Measurements from ENCODE around the gene ST6GALNAC2.
A peak's percentile ranks its signal among the peaks of the same experiment; 100 is the strongest.
"Not testable (repeated sequence)": the region's sequence is repeated elsewhere in the genome, so short reads cannot be mapped to it uniquely, and the experiment has no call there.

The ST6GALNAC2 gene

DNA sequence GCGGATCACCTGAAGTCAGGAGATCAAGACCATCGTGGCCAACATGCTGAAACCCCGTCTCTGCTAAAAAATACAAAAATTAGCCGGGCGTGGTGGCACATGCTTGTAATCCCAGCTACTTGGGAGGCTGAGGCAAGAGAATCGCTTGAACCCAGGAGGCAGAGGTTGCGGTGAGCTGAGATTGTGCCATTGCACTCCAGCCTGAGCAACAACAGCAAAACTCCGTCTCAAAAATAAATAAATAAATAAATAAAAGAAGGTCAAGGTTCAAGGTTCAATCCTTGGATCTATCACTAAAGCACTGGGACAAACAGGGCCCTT is 60.2 kb downstream of the ST6GALNAC2 start:
- not testable (repeated sequence) for DNase-seq

DNA sequence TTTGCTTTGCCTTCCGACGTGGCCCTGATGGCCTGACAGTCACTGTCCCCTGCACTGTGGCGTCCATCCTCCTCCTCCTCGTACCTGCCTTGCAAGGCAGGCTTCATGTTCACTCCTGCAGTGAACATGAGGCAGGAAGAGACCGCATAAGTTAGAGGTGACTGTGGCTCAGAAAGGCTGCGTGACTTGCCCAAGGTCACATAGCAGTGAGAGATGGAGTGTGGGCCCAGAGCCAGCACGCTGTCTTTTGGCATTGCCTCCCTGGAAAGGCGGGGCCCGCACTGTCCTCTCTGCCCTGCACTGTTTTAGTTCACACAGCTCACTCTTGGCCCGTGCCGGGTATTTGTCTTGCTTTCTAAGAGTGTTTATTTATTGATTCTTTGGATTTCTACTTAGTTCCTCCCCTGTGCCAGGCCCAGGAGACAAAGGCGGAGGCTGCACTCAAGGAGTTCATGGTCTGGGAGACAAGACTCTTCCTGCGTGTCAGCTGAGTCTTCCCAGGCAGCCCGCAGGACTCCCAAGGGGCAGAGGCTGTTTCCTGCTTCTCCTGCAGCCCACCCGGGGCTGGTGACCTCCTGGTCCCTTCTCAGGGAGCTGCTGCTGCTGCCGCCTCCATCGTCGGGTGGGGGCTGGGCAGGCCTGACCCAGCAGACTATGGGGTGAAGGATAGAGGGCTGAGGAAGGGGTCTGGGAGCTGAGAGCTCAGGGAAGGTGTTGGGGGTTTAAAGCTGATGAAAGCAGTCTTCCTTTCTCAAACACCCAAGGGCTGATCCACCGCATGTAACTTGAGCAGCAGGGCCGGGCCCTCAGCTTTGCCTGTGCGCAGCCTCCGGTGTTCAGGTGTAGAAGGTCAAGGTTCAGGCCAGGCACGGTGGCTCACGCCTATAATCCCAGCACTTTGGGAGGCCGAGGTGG is 60.8 kb downstream of the ST6GALNAC2 start:
- no peak for DNase-seq

DNA sequence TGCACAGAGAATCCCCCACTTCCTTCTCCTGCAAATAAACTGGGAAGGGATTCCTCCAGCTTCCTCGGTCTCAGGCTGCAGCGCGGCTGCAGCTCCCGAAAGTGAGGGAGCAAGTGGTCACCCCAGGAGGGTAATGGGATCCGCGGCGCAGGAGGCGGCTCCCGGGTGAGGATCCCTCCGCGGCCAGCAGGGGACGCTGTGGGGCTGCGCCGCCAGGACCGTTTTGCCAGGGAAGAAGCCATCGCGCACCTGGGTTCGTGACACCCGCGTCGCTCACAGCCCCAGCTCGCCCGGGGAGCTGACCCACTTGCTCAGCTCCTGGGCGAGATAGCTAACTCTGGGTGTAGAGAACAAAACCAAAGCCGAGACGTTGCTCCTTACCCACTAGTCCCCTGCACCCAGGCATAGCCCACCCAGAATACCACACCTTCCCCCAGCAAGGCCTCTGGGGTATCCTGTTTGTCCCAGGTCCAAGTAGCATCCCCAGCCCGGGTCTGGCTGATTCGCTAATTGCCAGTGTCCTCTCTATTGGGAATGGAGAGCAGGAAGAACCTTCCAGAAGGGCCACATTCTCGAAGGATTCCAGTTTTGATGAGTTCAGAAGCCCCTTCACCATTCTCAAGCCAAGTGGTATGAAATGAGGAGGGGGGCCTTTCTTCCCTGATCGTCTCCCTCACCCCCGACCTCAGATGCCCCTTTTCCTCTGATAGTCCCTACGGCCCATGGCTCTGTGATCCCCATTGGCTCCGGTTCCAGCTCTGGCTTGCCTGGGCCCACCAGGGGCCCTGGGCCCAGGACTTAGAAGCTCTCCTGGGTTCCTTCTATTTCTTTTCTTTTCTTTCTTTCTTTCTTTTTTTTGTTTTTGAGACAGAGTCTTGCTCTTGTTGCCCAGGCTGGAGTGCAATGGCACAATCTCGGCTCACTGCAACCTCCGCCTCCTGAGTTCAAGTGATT is 62.3 kb downstream of the ST6GALNAC2 start:
- peak; percentile 88 for DNase-seq

DNA sequence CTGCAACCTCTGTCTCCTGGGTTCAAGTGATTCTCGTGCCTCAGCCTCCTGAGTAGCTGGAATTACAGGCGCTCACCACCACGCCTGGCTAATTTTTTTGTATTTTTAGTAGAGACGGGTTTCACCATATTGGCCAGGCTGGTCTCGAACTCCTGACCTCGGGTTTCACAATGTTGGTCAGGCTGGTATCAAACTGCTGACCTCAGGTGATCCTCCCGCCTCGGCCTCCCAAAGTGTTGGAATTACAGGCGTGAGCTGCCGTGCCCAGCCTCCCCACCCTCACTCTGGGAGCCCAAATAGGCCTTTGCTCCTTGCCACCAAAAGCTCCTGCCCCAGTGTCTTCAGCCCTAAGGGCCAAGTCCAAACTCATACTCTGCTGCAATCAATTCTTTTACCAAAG is 64.0 kb downstream of the ST6GALNAC2 start:
- not testable (repeated sequence) for DNase-seq

DNA sequence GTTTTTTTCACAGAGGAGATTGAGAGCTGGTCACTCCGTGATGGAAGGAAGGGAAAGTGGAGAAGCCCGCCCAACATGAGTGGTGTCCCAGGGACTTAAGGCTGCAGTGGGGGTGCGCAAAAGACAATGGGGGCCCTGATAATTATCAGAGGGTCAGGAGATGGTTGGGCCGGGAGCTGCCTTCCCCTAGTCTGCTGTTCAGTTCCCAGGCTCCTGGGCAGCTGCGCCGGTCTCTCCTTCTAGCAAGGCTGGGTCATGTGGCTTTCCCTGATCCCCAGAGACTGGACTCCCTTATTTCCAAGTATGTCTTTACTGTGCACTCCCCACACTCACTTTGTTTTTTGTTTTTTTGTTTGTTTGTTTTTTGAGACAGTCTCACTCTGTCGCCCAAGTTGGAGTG is 64.4 kb downstream of the ST6GALNAC2 start:
- no peak for DNase-seq

DNA sequence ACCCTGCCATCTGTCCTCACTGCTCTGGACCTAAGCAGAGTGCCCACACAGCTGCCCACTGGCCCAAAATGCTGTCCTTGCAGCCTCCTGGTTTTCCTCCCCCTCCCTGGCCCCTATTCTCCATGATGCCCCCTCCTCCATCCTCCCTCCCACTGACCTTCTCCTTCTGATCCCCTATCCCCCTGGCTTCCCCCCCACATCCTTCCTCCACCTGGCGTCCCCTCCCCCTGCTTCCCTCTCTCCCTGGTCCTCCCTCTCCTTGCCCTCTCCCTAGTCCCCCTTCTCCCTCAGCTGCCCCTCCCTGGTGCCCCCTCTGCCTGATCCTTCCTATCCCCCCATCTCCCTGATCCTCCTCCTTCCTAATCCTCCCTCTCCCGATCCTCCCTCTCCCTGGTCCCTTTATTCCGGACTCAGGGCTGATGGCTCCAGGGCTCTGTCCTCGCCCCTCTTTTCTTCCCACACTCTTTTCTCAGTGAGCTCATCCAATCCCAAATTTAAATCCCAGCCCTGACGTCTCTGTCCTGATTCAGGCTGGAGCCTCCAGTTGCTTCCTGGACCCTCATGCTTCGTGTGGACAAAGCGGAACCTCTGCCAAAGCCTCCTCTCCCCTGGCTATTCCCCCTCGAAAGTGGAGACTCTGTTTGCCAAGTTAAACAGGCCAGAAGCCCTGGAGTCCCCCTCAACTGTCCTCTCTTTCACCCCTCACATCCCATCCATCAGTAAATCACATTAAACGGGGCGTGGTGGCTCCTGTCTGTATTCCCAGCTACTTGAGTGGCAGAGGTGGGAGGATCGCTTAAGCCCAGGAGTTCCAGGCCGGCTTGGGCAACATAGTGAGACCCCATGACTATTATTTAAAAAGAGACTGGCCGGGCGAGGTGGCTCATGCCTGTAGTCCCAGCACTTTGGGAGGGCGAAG is 66.4 kb downstream of the ST6GALNAC2 start:
- DNase-seq, result no peak

DNA sequence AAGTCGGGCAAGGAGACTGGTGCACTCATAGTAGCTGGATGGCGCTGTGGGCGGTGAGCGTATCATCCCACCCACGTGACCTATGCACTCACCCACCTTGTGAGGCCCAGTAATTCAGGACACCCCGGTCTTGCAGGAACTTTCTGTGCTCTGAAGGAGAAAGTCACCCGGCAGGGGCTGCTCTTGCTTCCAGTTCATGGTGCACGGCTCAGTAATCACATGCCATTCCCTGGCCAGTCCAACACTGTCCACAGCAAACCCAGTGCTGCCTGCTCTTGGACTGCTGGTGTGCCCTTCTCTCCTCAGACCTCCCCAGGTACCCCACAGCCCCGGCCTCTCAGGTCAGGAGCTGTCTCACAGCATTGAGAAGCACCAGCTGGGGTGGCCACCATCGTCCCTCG is 68.0 kb downstream of the ST6GALNAC2 start:
- no peak for DNase-seq
